Endothelial cell of umbilical vein (primary cell): ENCODE data around the gene TSEN2. TPM values are rescaled to one million over a fixed set of nuclear protein-coding genes. Genes with fewer than 3 reads are reported as not detected.

Experiments used
- BruUV-seq: library from RNA; stranded (reverse); fragments of 400-500 nt; replicated peaks from 2 replicates; lab custom pipeline; 2021; lab: Mats Ljungman, UMichigan
- CTCF ChIA-PET: fragments of 300-600, 350-600 bp; sonication (Branson Sonifier 250); formaldehyde crosslinking; loops from one replicate; lab custom pipeline; 2021; ENCODE audit warnings: antibody characterized with exemption, inconsistent platforms; lab: Charles Lee
- POLR2A ChIA-PET: fragments of 300-600, 350-600 bp; sonication (Branson Sonifier 250); formaldehyde crosslinking; loops from one replicate; lab custom pipeline; 2021; ENCODE audit warnings: antibody characterized with exemption, inconsistent platforms; lab: Charles Lee
- DNase-seq: peaks from one replicate; pipeline ENCODE4 v3.0.0-alpha.2; 2011; ENCODE audit warnings: low read depth, low spot score
- FAIRE-seq: peaks from 2 replicates; lab custom pipeline; 2011; peaks lifted over from hg19 to GRCh38; lab: Jason Lieb, UNC
- H2AFZ ChIP-seq: 2 replicates; pipeline ENCODE4 v1.6.0; 2012; ENCODE audit warnings: low read depth, low read length, control low read depth, inconsistent platforms
- H3K27ac ChIP-seq: 2 replicates; pipeline ENCODE4 v1.5.1; 2011; ENCODE audit warnings: low read depth, mild to moderate bottlenecking, control low read depth, low read length, moderate library complexity; ENCODE audit not compliant: insufficient read depth
- H3K27me3 ChIP-seq, 2 experiments: 2 replicates each; pipeline versions ENCODE4 v1.6.0 to v1.6.1; 2011; ENCODE audit warnings: low read length in 2 of 2, mixed read lengths in 1 of 2; ENCODE audit not compliant: control insufficient read depth in 2 of 2, insufficient read depth in 2 of 2
- H3K36me3 ChIP-seq, 2 experiments: 2 replicates in 1 of 2; 3 replicates in 1 of 2; pipeline ENCODE4 v1.5.1; 2011; ENCODE audit warnings: low read length in 2 of 2, mild to moderate bottlenecking in 1 of 2, moderate library complexity in 1 of 2; ENCODE audit not compliant: control insufficient read depth in 2 of 2, insufficient read depth in 2 of 2; ENCODE audit errors: extremely low read depth in 1 of 2
- H3K4me1 ChIP-seq: 3 replicates; pipeline ENCODE4 v1.5.1; 2011; ENCODE audit warnings: mild to moderate bottlenecking, low read length; ENCODE audit not compliant: control insufficient read depth, insufficient read depth; ENCODE audit errors: extremely low read depth
- H3K4me2 ChIP-seq: 2 replicates; pipeline ENCODE4 v1.6.1; 2011; ENCODE audit warnings: low read length, control low read depth, mixed read lengths; ENCODE audit not compliant: insufficient read depth
- H3K4me3 ChIP-seq, 3 experiments: fragments of 200-600 bp in 1 of 3; sonication (generic), shearing (Covaris generic) in 1 of 3; replicated peaks in 1 of 3; 2 replicates each; pipeline ENCODE4 v1.5.1; 2011 to 2016; ENCODE audit warnings: control low read depth in 3 of 3, low read length in 3 of 3, mild to moderate bottlenecking in 2 of 3, inconsistent platforms in 1 of 3, low read depth in 1 of 3, moderate library complexity in 1 of 3; ENCODE audit not compliant: insufficient read depth in 1 of 3
- H3K79me2 ChIP-seq: 2 replicates; pipeline ENCODE4 v1.6.0; 2012; ENCODE audit warnings: low read length, inconsistent platforms; ENCODE audit not compliant: control insufficient read depth, insufficient read depth
- H3K9ac ChIP-seq: replicated peaks from 2 replicates; pipeline ENCODE3; 2011; ENCODE audit warnings: low read length, control low read depth; ENCODE audit not compliant: insufficient read depth; ENCODE audit errors: extremely low read depth
- H3K9me1 ChIP-seq: replicated peaks from 3 replicates; pipeline ENCODE4 v1.6.0; 2011; ENCODE audit warnings: mild to moderate bottlenecking, low read length; ENCODE audit not compliant: control insufficient read depth, insufficient read depth; ENCODE audit errors: extremely low read depth
- H3K9me3 ChIP-seq: replicated peaks from 2 replicates; pipeline ENCODE4 v1.5.1; 2012; ENCODE audit warnings: low read length, inconsistent platforms; ENCODE audit not compliant: control insufficient read depth, insufficient read depth
- H4K20me1 ChIP-seq: replicated peaks from 2 replicates; pipeline ENCODE3; 2011; ENCODE audit warnings: mild to moderate bottlenecking, low read length; ENCODE audit not compliant: control insufficient read depth, insufficient read depth; ENCODE audit errors: extremely low read depth
- EZH2 ChIP-seq: IDR thresholded peaks from 2 replicates; pipeline ENCODE4 v1.6.1; 2012; ENCODE audit warnings: borderline replicate concordance, low read depth, mild to moderate bottlenecking, moderate library complexity, low read length, inconsistent platforms; ENCODE audit not compliant: severe bottlenecking
- FOS ChIP-seq: IDR thresholded peaks from 2 replicates; pipeline ENCODE4 v1.6.1; 2011; ENCODE audit warnings: mild to moderate bottlenecking, low read length, moderate library complexity, borderline replicate concordance; ENCODE audit not compliant: insufficient read depth
- GATA2 ChIP-seq: IDR thresholded peaks from 2 replicates; pipeline ENCODE4 v1.7.0; 2011; ENCODE audit warnings: low read depth, mild to moderate bottlenecking, moderate library complexity, mixed read lengths, low read length; ENCODE audit not compliant: insufficient read length, insufficient read depth
- JUN ChIP-seq: IDR thresholded peaks from 2 replicates; pipeline ENCODE4 v1.6.1; 2011; ENCODE audit warnings: borderline replicate concordance, low read depth; ENCODE audit not compliant: insufficient read length, insufficient read depth
- MYC ChIP-seq: IDR thresholded peaks from one replicate; pipeline ENCODE4 v1.6.1; 2011; ENCODE audit warnings: mild to moderate bottlenecking, low read depth, low read length
- POLR2A ChIP-seq: IDR thresholded peaks from 2 replicates; pipeline ENCODE4 v1.6.1; 2012; ENCODE audit warnings: low read depth, mild to moderate bottlenecking, control low read depth, low read length
- POLR2AphosphoS5 ChIP-seq: IDR thresholded peaks from 2 replicates; pipeline ENCODE4 v1.6.1; 2012; ENCODE audit warnings: low read depth, mild to moderate bottlenecking, control low read depth, low read length, moderate library complexity; ENCODE audit not compliant: insufficient read depth
- dilution Hi-C: fragments of 300-500 bp; cut with MboI; formaldehyde crosslinking; loops from one replicate; pipeline ENCODE4 v1.15.0; 2019; ENCODE audit warnings: low sequenced_read_pairs; ENCODE audit not compliant: extremely low pct_ligation_motif_present
- intact Hi-C: fragments of 100-400 bp; cut with micrococcal nuclease; formaldehyde crosslinking; loops from one replicate; pipeline ENCODE4 v1.10.0; 2022
- polyA plus RNA-seq, 4 experiments: library from polyadenylated mRNA; depleted of rRNA in 3 of 4; stranded (reverse) in 3 of 4; unstranded in 1 of 4; fragments of >200 nt; gene quantifications; 2 replicates each; pipeline versions ENCODE4 v1.2.1 to v1.2.3, GENCODE V29; 2011 to 2012; ENCODE audit warnings: missing spikeins in 1 of 4
- total RNA-seq: library from RNA; stranded (reverse); gene quantifications from 2 replicates; pipeline ENCODE4 v1.2.3, GENCODE V29; 2021
- TF ChIP-seq, protein P1 (sequence below), 2 donors: IDR thresholded peaks; 1 replicate in 1 of 2; 2 replicates in 1 of 2; pipeline ENCODE4 v1.5.1; 2011; ENCODE audit warnings: low read length in 2 of 2, mild to moderate bottlenecking in 2 of 2, moderate library complexity in 2 of 2, control low read depth in 1 of 2, inconsistent platforms in 1 of 2, low read depth in 1 of 2; ENCODE audit not compliant: insufficient read depth in 1 of 2; ENCODE audit errors: extremely low read depth in 1 of 2
- TF ChIP-seq, protein P2 (sequence below): IDR thresholded peaks from 2 replicates; pipeline ENCODE4 v1.6.1; 2011; ENCODE audit not compliant: insufficient read depth, insufficient read length

Gene TSEN2
- total and polyA plus RNA-seq, 2 donors (not counting 3 experiments of a cell fraction or from before 2014, with no cell fraction given), result 8.3 to 12.1 TPM

DNA sequence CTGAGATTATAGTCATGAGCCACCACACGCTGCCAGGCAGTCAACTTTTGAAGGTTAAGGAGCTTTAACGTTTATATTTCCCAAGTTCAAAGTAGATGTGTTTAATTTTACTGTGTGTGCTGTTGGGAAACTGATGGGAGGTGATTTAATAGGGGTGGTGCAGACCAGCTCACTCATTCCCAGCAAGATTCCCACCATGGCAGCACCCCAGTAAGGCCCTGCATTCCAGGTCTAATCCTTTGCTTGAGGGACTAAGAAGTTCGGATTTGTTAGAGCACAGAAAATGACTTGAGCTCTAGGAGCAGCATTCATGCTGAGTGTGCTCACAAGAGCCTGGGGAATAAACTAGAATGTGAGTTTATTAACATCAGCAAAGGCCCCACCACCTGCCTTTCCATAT, 25.2 kb downstream of the TSEN2 start:
- FAIRE-seq (no peak), DNase-seq (no peak)
- Histone ChIP-seq H3K27me3 (no peaks in the 10 kb centered on the region), H3K27ac (no peak overlapping the region), H3K4me1 (peaks cover 18% of the 10 kb centered on the region), H4K20me1 (no peaks in the 10 kb centered on the region), H3K9me1 (no peaks in the 10 kb centered on the region), H3K4me3 (no peak overlapping the region), H2AFZ (no peak overlapping the region), H3K36me3 (no peaks in the 10 kb centered on the region), H3K79me2 (no peaks in the 10 kb centered on the region), H3K9ac (no peak overlapping the region), H3K9me3 (no peaks in the 10 kb centered on the region), H3K4me2 (no peak overlapping the region)
- POLR2A ChIA-PET, result no interaction called here
- intact Hi-C loops, result no loop called here
- CTCF ChIA-PET, result interaction anchor here (2.3 kb wide), 1 partner anchor 30 kb away, joined by 7 read pairs; no protein-coding TSS in a partner anchor
- dilution Hi-C loops, result no loop called here
- no TSS peak for BruUV-seq
- TF ChIP-seq EZH2 (no peak), JUN (no peak), MYC (no peak), GATA2 (no peak), POLR2AphosphoS5 (no peak), FOS (no peak), POLR2A (no peak)
- TF ChIP-seq, protein P1, sequence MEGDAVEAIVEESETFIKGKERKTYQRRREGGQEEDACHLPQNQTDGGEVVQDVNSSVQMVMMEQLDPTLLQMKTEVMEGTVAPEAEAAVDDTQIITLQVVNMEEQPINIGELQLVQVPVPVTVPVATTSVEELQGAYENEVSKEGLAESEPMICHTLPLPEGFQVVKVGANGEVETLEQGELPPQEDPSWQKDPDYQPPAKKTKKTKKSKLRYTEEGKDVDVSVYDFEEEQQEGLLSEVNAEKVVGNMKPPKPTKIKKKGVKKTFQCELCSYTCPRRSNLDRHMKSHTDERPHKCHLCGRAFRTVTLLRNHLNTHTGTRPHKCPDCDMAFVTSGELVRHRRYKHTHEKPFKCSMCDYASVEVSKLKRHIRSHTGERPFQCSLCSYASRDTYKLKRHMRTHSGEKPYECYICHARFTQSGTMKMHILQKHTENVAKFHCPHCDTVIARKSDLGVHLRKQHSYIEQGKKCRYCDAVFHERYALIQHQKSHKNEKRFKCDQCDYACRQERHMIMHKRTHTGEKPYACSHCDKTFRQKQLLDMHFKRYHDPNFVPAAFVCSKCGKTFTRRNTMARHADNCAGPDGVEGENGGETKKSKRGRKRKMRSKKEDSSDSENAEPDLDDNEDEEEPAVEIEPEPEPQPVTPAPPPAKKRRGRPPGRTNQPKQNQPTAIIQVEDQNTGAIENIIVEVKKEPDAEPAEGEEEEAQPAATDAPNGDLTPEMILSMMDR (IDR thresholded peaks at IDR 0.05; ENCODE audit: extremely low read depth in 1 of 2, insufficient read depth in 1 of 2, low read depth in 1 of 2, low read length in 2 of 2), result no peak
- TF ChIP-seq, protein P2, sequence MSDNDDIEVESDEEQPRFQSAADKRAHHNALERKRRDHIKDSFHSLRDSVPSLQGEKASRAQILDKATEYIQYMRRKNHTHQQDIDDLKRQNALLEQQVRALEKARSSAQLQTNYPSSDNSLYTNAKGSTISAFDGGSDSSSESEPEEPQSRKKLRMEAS, result no peak
